Natural killer cell (primary cell): Measurements from ENCODE around the gene KCTD17. TPM values are rescaled to one million over a fixed set of nuclear protein-coding genes. Genes with fewer than 3 reads are reported as not detected.

ENCODE experiments used
- ATAC-seq, 3 donors: fragments of 150-1000 bp in 2 of 3; fragments of 200-7000 bp in 1 of 3; cut with Tn5 transposase; 1 replicate in 1 of 3; 2 replicates in 2 of 3; pipeline ENCODE4 v1.10.0; 2021; ENCODE audit warnings: mild to moderate bottlenecking in 2 of 3, moderate library complexity in 2 of 3
- DNase-seq, 2 donors: peaks; one replicate each; pipeline versions ENCODE4 v3.0.0 to v3.0.0-alpha.2; 2013 to 2021; ENCODE audit warnings: mixed read lengths in 1 of 2
- H3K27ac ChIP-seq: one replicate; pipeline ENCODE4 v1.5.1; 2013; ENCODE audit warnings: mild to moderate bottlenecking, low read length
- H3K27me3 ChIP-seq: one replicate; pipeline ENCODE4 v1.6.1; 2013; ENCODE audit warnings: low read length; ENCODE audit not compliant: control insufficient read depth, insufficient read depth
- H3K36me3 ChIP-seq: one replicate; pipeline ENCODE4 v1.6.1; 2013; ENCODE audit warnings: low read length; ENCODE audit not compliant: control insufficient read depth, insufficient read depth
- H3K4me1 ChIP-seq: one replicate; pipeline ENCODE4 v1.6.1; 2013; ENCODE audit warnings: low read length; ENCODE audit not compliant: control insufficient read depth, insufficient read depth
- H3K4me3 ChIP-seq: one replicate; pipeline ENCODE4 v1.5.1; 2013; ENCODE audit warnings: low read length
- H3K9me3 ChIP-seq: one replicate; pipeline ENCODE4 v1.6.1; 2013; ENCODE audit warnings: low read length; ENCODE audit not compliant: control insufficient read depth, insufficient read depth
- H3K27ac Mint-ChIP-seq, 2 donors: one replicate each; pipeline ENCODE4 v1.8.0; 2022; ENCODE audit warnings: mild to moderate bottlenecking in 2 of 2, mixed read lengths in 2 of 2, moderate library complexity in 1 of 2
- H3K27me3 Mint-ChIP-seq, 2 donors: one replicate each; pipeline ENCODE4 v1.8.0; 2022; ENCODE audit warnings: low read depth in 2 of 2, mixed read lengths in 2 of 2
- H3K36me3 Mint-ChIP-seq: one replicate; pipeline ENCODE4 v1.8.0; 2022; ENCODE audit warnings: mixed read lengths
- H3K4me1 Mint-ChIP-seq, 2 donors: one replicate each; pipeline ENCODE4 v1.8.0; 2022; ENCODE audit warnings: mixed read lengths in 2 of 2
- H3K4me3 Mint-ChIP-seq: one replicate; pipeline ENCODE4 v1.8.0; 2022; ENCODE audit warnings: mild to moderate bottlenecking, moderate library complexity, mixed read lengths
- H3K9me3 Mint-ChIP-seq, 2 donors: one replicate each; pipeline ENCODE4 v1.8.0; 2022; ENCODE audit warnings: mixed read lengths in 2 of 2
- CTCF ChIP-seq: fragments of 200-600 bp; IDR thresholded peaks from one replicate; pipeline ENCODE4 v1.8.0; 2022; ENCODE audit warnings: antibody characterized with exemption
- WGBS: methylation state at CpG from one replicate; pipeline ENCODE4 v1.1.7; 2013; ENCODE audit warnings: missing lambda C conversion rate; ENCODE audit not compliant: insufficient coverage; 5-methylcytosine and 5-hydroxymethylcytosine counted together
- intact Hi-C: fragments of 100-400 bp; cut with micrococcal nuclease; formaldehyde crosslinking; loops from one replicate; pipeline ENCODE4 v1.14.2; 2022
- total RNA-seq, 4 donors: library from RNA; stranded (reverse); fragments of 120-200 nt in 1 of 4; gene quantifications; one replicate each; pipeline versions ENCODE4 v1.2.3 to v1.2.4, GENCODE V29; 2013 to 2022

The KCTD17 gene
- total RNA-seq, 3 donors from 2014 or later (not counting 1 experiment from before 2014, with no cell fraction given), result 21.3 to 29.4 (median 22.9) TPM

GRCh38 chr22:37057796-37058510 lies 6.4 kb downstream of the KCTD17 start:
- Histone ChIP-seq H3K27me3 (no peaks in the 10 kb centered on the region), H3K27ac (no peak overlapping the region), H3K4me3 (no peak overlapping the region), H3K36me3 (peaks cover 23% of the 10 kb centered on the region), H3K4me1 (peaks cover 11% of the 10 kb centered on the region), H3K9me3 (no peaks in the 10 kb centered on the region)
- Mint-ChIP-seq H3K27me3 (no peaks in the 10 kb centered on the region), H3K9me3 (no peaks in the 10 kb centered on the region), H3K36me3 (no peaks in the 10 kb centered on the region), H3K4me1 (no peaks in the 10 kb centered on the region), H3K4me3 (no peak overlapping the region), H3K27ac (no peak overlapping the region)
- WGBS, result 97% methylated on average over 12 of the region's 12 CpGs
- TF ChIP-seq CTCF, result no peak
- no peak for DNase-seq
- no peak for ATAC-seq
- intact Hi-C loops, result no loop called here

GRCh38 chr22:37058917-37059701 lies 7.6 kb downstream of the KCTD17 start:
- H3K27ac Mint-ChIP-seq, result no peak overlapping the region
- no peaks in the 10 kb centered on the region for H3K27me3 Mint-ChIP-seq
- H3K27me3 ChIP-seq, result no peaks in the 10 kb centered on the region
- H3K4me1 ChIP-seq, result peaks cover under 1% of the 10 kb centered on the region
- WGBS, result 97% methylated on average over 28 of the region's 28 CpGs
- no peak for ATAC-seq
- no peak for TF ChIP-seq CTCF
- no peaks in the 10 kb centered on the region for H3K4me1 Mint-ChIP-seq
- H3K36me3 Mint-ChIP-seq, result no peaks in the 10 kb centered on the region
- H3K9me3 ChIP-seq, result no peaks in the 10 kb centered on the region
- DNase-seq, result no peak
- no peaks in the 10 kb centered on the region for H3K9me3 Mint-ChIP-seq
- H3K27ac ChIP-seq, result no peak overlapping the region
- no peak overlapping the region for H3K4me3 Mint-ChIP-seq
- peaks cover 23% of the 10 kb centered on the region for H3K36me3 ChIP-seq
- intact Hi-C loops, result no loop called here
- H3K4me3 ChIP-seq, result no peak overlapping the region

- ATAC-seq, result no peak
These were observed 8.4 kb downstream of the KCTD17 start for GRCh38 chr22:37059876-37060449.

More at GRCh38 chr22:37059876-37060449, 8.4 kb downstream of the KCTD17 start:
- Histone ChIP-seq H3K4me3 (no peak overlapping the region), H3K27me3 (no peaks in the 10 kb centered on the region), H3K9me3 (no peaks in the 10 kb centered on the region), H3K4me1 (no peaks in the 10 kb centered on the region), H3K27ac (no peak overlapping the region), H3K36me3 (peaks cover 23% of the 10 kb centered on the region)
- TF ChIP-seq CTCF, result no peak
- Mint-ChIP-seq H3K27me3 (no peaks in the 10 kb centered on the region), H3K9me3 (no peaks in the 10 kb centered on the region), H3K4me1 (no peaks in the 10 kb centered on the region), H3K36me3 (no peaks in the 10 kb centered on the region), H3K27ac (no peak overlapping the region), H3K4me3 (no peak overlapping the region)
- DNase-seq, result peak in 1 of 2 donors; percentile 40
- intact Hi-C loops, result no loop called here
- WGBS, result 78% methylated on average over 9 of the region's 9 CpGs
